HEK293 (cell line): ENCODE measurements around the gene AVL9.

Source experiments
- CTCF ChIA-PET: fragments of 350-600 bp; formaldehyde crosslinking; extraction: SDS; loops from one replicate; lab custom pipeline; 2021; ENCODE audit warnings: antibody characterized with exemption; lab: Yijun Ruan, JAX
- POLR2A ChIA-PET: fragments of 300-600 bp; formaldehyde crosslinking; extraction: SDS; loops from one replicate; lab custom pipeline; 2020; ENCODE audit warnings: antibody characterized with exemption, inconsistent platforms; lab: Yijun Ruan, JAX
- H3K27ac ChIP-seq: fragments of 200-500 bp; sonication (Bioruptor generic); 2 replicates; pipeline ENCODE4 v1.5.1; 2014; ENCODE audit warnings: low read depth, low read length, control low read depth, inconsistent platforms; ENCODE audit errors: extremely low read depth
- H3K36me3 ChIP-seq, 2 experiments: fragments of 200-500 bp in 1 of 2; sonication (Bioruptor generic) in 1 of 2; 1 replicate in 1 of 2; 2 replicates in 1 of 2; pipeline ENCODE4 v1.5.1; 2014 to 2017; ENCODE audit warnings: inconsistent platforms in 2 of 2, low read length in 2 of 2; ENCODE audit not compliant: control insufficient read depth in 2 of 2, insufficient read depth in 1 of 2
- H3K4me1 ChIP-seq: fragments of 200-500 bp; sonication (Bioruptor generic); 2 replicates; pipeline ENCODE4 v1.5.1; 2014; ENCODE audit warnings: mild to moderate bottlenecking, low read length, inconsistent platforms; ENCODE audit not compliant: control insufficient read depth, insufficient read depth
- H3K4me3 ChIP-seq: 2 replicates; pipeline ENCODE4 v1.5.1; 2011; ENCODE audit warnings: low read depth, mild to moderate bottlenecking, control low read depth, low read length, moderate library complexity
- H3K9me3 ChIP-seq: fragments of 200-500 bp; sonication (Bioruptor generic); 2 replicates; pipeline ENCODE4 v1.5.1; 2014; ENCODE audit warnings: low read depth, low read length, inconsistent platforms; ENCODE audit not compliant: control insufficient read depth, insufficient read depth
- KLF8 ChIP-seq: fragments of 450-650 bp; formaldehyde crosslinking; IDR thresholded peaks from 2 replicates; pipeline ENCODE4 v1.5.1; 2016; ENCODE audit warnings: missing biosample characterization, missing genetic modification characterization
- PRDM10 ChIP-seq: fragments of 450-650 bp; formaldehyde crosslinking; IDR thresholded peaks from 2 replicates; pipeline ENCODE4 v1.5.1; 2016; ENCODE audit warnings: missing biosample characterization, missing genetic modification characterization
- PRDM4 ChIP-seq: fragments of 450-650 bp; formaldehyde crosslinking; IDR thresholded peaks from 2 replicates; pipeline ENCODE4 v1.5.1; 2017; ENCODE audit warnings: missing biosample characterization, missing genetic modification characterization
- SCRT2 ChIP-seq: fragments of 450-650 bp; formaldehyde crosslinking; IDR thresholded peaks from 2 replicates; pipeline ENCODE4 v1.5.1; 2016; ENCODE audit warnings: missing biosample characterization, missing genetic modification characterization
- ZBTB11 ChIP-seq: fragments of 450-650 bp; formaldehyde crosslinking; conservative IDR thresholded peaks from 2 replicates; pipeline ENCODE4 v1.5.1; 2016; ENCODE audit warnings: low read depth, missing biosample characterization, missing genetic modification characterization
- ZFP69B ChIP-seq: fragments of 450-650 bp; formaldehyde crosslinking; IDR thresholded peaks from 2 replicates; pipeline ENCODE4 v1.5.1; 2016; ENCODE audit warnings: missing biosample characterization, missing genetic modification characterization
- ZNF18 ChIP-seq: fragments of 450-650 bp; formaldehyde crosslinking; IDR thresholded peaks from 2 replicates; pipeline ENCODE4 v1.5.1; 2016; ENCODE audit warnings: missing biosample characterization, missing genetic modification characterization
- ZNF19 ChIP-seq: fragments of 450-650 bp; formaldehyde crosslinking; IDR thresholded peaks from 2 replicates; pipeline ENCODE4; 2016; ENCODE audit warnings: missing biosample characterization, missing genetic modification characterization, low read depth
- ZNF280D ChIP-seq: fragments of 450-650 bp; formaldehyde crosslinking; IDR thresholded peaks from 2 replicates; pipeline ENCODE4 v1.5.1; 2016; ENCODE audit warnings: missing biosample characterization, missing genetic modification characterization
- ZNF585B ChIP-seq: fragments of 450-650 bp; formaldehyde crosslinking; IDR thresholded peaks from 2 replicates; pipeline ENCODE4 v1.5.1; 2016; ENCODE audit warnings: missing biosample characterization, missing genetic modification characterization
- ZNF654 ChIP-seq: fragments of 450-650 bp; formaldehyde crosslinking; IDR thresholded peaks from 2 replicates; pipeline ENCODE4 v1.5.1; 2016; ENCODE audit warnings: low read depth, missing biosample characterization, missing genetic modification characterization

AVL9 gene

GRCh38 chr7:32569388-32570289 lies 74.3 kb downstream of the AVL9 start:
- H3K27ac ChIP-seq: no peak overlapping the region
- no peak for TF ChIP-seq ZNF280D
- TF ChIP-seq ZFP69B (tag by site-specific recombination): no peak
- TF ChIP-seq ZNF19 (tag by site-specific recombination): no peak
- TF ChIP-seq ZNF18: no peak
- no peak for TF ChIP-seq PRDM4
- TF ChIP-seq KLF8 (tag by site-specific recombination): no peak
- TF ChIP-seq ZNF585B: no peak
- TF ChIP-seq SCRT2: no peak
- TF ChIP-seq ZNF654 (tag by site-specific recombination): no peak
- TF ChIP-seq PRDM10: no peak
- no peak for TF ChIP-seq ZBTB11 (tag by site-specific recombination)
- TF ChIP-seq, all 188 proteins: peak for 0
- Histone ChIP-seq H3K4me3 (no peak overlapping the region), H3K9me3 (no peaks in the 10 kb centered on the region), H3K36me3 (peaks cover 24 to 26% of the 10 kb centered on the region in 2 experiments), H3K4me1 (no peaks in the 10 kb centered on the region; the same call in 1 of the 2 replicates)
- POLR2A ChIA-PET: interaction anchor here (0.7 kb wide), 1 partner anchor 257 kb away, joined by 6 read pairs; no protein-coding TSS in a partner anchor
- CTCF ChIA-PET: no interaction called here
